ENCODE data around the gene PLBD1. TPM values are rescaled to one million over a fixed set of nuclear protein-coding genes. Genes with fewer than 3 reads are reported as not detected.
A peak's percentile ranks its signal among the peaks of the same experiment; 100 is the strongest.

The PLBD1 gene
- polyA plus RNA-seq (ENCODE audit: insufficient read length in 10 of 10), result 10 to 100 TPM; 22.4 to 28.0 (median 24.2) TPM
- long read RNA-seq, donor 1, partial matches to known transcripts, result 0 of 3 reads
- long read RNA-seq, donor 1, other reads (novel, unspliced or antisense), result 0 of 3 reads
- long read RNA-seq, donor 2, transcript PLBD1-201 (11 exons, 2,426 nt), result major isoform, 9 of 9 reads
- long read RNA-seq, donor 2, partial matches to known transcripts, result 0 of 9 reads
- long read RNA-seq, donor 2, other reads (novel, unspliced or antisense), result 0 of 9 reads
- long read RNA-seq, donor 3, result 0 reads
- long read RNA-seq, donor 4, transcript PLBD1-201 (11 exons, 2,426 nt), result major isoform, 5 of 15 reads
- long read RNA-seq, donor 4, partial matches to known transcripts, result 10 of 15 reads
- long read RNA-seq, donor 4, other reads (novel, unspliced or antisense), result 0 of 15 reads
- long read RNA-seq, donor 5, transcript PLBD1-201 (11 exons, 2,426 nt), result major isoform, 12 of 20 reads
- long read RNA-seq, donor 5, partial matches to known transcripts, result 8 of 20 reads
- long read RNA-seq, donor 5, other reads (novel, unspliced or antisense), result 0 of 20 reads
- long read RNA-seq, donor 6, transcript PLBD1-201 (11 exons, 2,426 nt), result major isoform, 14 of 28 reads
- long read RNA-seq, donor 6, partial matches to known transcripts, result 14 of 28 reads
- long read RNA-seq, donor 6, other reads (novel, unspliced or antisense), result 0 of 28 reads
- long read RNA-seq, donor 7, transcript PLBD1-201 (11 exons, 2,426 nt), result major isoform, 8 of 14 reads
- long read RNA-seq, donor 7, partial matches to known transcripts, result 6 of 14 reads
- long read RNA-seq, donor 7, other reads (novel, unspliced or antisense), result 0 of 14 reads
- long read RNA-seq, donor 8, transcript PLBD1-201 (11 exons, 2,426 nt), result major isoform, 5 of 23 reads
- long read RNA-seq, donor 8, partial matches to known transcripts, result 18 of 23 reads
- long read RNA-seq, donor 8, other reads (novel, unspliced or antisense), result 0 of 23 reads
- long read RNA-seq, donor 9, result 0 reads

GRCh38 chr12:14567351-14568162, at the start of gene PLBD1:
PLBD1 (minus strand) TSS chr12:14567883; CDS start chr12:14567696, 187 bp downstream.
- peak; percentile 60 to 94 (median 80) for DNase-seq

GRCh38 chr12:14614704-14615121, 47.0 kb upstream of the PLBD1 start:
- peak in 1 of 3 donors; percentile 22 for DNase-seq

- DNase-seq, result no peak
These were observed 46.0 kb upstream of the PLBD1 start for GRCh38 chr12:14613718-14614117.

GRCh38 chr12:14612898-14613445, 45.3 kb upstream of the PLBD1 start:
- DNase-seq, result peak; percentile 10 to 60 (median 42)

- no peak for DNase-seq
These were observed 44.6 kb upstream of the PLBD1 start for GRCh38 chr12:14612250-14612649.

GRCh38 chr12:14611640-14612203, 44.0 kb upstream of the PLBD1 start:
- no peak for DNase-seq

- DNase-seq, result no peak
These were observed 39.9 kb upstream of the PLBD1 start for GRCh38 chr12:14607568-14607967.

GRCh38 chr12:14605401-14605989, 37.8 kb upstream of the PLBD1 start:
- no peak for DNase-seq

GRCh38 chr12:14601692-14602478, 34.2 kb upstream of the PLBD1 start:
- DNase-seq, result no peak

GRCh38 chr12:14597480-14597879, 29.8 kb upstream of the PLBD1 start:
- no peak for DNase-seq

GRCh38 chr12:14591719-14592118, 24.0 kb upstream of the PLBD1 start:
- no peak for DNase-seq

- no peak for DNase-seq
These were observed 21.7 kb upstream of the PLBD1 start for GRCh38 chr12:14589169-14590004.

GRCh38 chr12:14588571-14588970, 20.9 kb upstream of the PLBD1 start:
- no peak for DNase-seq

GRCh38 chr12:14578646-14579045, 11.0 kb upstream of the PLBD1 start:
- no peak for DNase-seq

- DNase-seq, result no peak
These were observed 9.7 kb upstream of the PLBD1 start for GRCh38 chr12:14577344-14577743.

- no peak for DNase-seq
These were observed 9.2 kb upstream of the PLBD1 start for GRCh38 chr12:14576896-14577295.

GRCh38 chr12:14575585-14575984, 7.9 kb upstream of the PLBD1 start:
- DNase-seq, result no peak

GRCh38 chr12:14573118-14573517, 5.4 kb upstream of the PLBD1 start:
- DNase-seq, result no peak

GRCh38 chr12:14572401-14572800, 4.7 kb upstream of the PLBD1 start:
- DNase-seq, result no peak

Measured in muscle of back (tissue), 13 donors.